A549 (cell line): ENCODE results near the gene ASNS. TPM values are rescaled to one million over a fixed set of nuclear protein-coding genes. Genes with fewer than 3 reads are reported as not detected.

ENCODE experiments used
- ATAC-seq, 2 experiments: fragments of 200-7000 bp in 1 of 2; fragments of >200 bp in 1 of 2; cut with Nextera tagmentation in 1 of 2; cut with Tn5 transposase in 1 of 2; 3 replicates each; pipeline versions ENCODE4 v1.8.0 to v1.9.1; 2018 to 2020; ENCODE audit warnings: mild to moderate bottlenecking in 1 of 2, moderate library complexity in 1 of 2
- CTCF ChIA-PET: fragments of 300-600 bp; sonication (Branson Sonifier 250); formaldehyde crosslinking; extraction: SDS; loops from one replicate; lab custom pipeline; 2021; ENCODE audit warnings: antibody characterized with exemption, inconsistent platforms; lab: Yijun Ruan, JAX
- POLR2A ChIA-PET: fragments of 350-600 bp; formaldehyde crosslinking; extraction: SDS; loops from one replicate; lab custom pipeline; 2021; ENCODE audit warnings: antibody characterized with exemption, inconsistent platforms; lab: Yijun Ruan, JAX
- DNase-seq, 2 experiments: peaks; one replicate each; pipeline versions ENCODE4 v3.0.0 to v3.0.0-alpha.2; 2011 to 2016; ENCODE audit warnings: low read depth in 1 of 2, low spot score in 1 of 2
- FAIRE-seq: peaks from 2 replicates; lab custom pipeline; 2011; peaks lifted over from hg19 to GRCh38; lab: Jason Lieb, UNC
- H3K27ac ChIP-seq, 2 experiments: fragments of >200 bp; sonication (Bioruptor Twin); formaldehyde crosslinking; 3 replicates each; pipeline ENCODE4 v1.5.1; 2016 to 2017
- H3K4me1 ChIP-seq: fragments of >200 bp; sonication (Bioruptor Twin); formaldehyde crosslinking; 3 replicates; pipeline ENCODE4 v1.6.1; 2016
- H3K4me2 ChIP-seq: fragments of >200 bp; sonication (Bioruptor Twin); formaldehyde crosslinking; 3 replicates; pipeline ENCODE4 v1.6.1; 2016
- H3K4me3 ChIP-seq: fragments of >200 bp; sonication (Bioruptor Twin); formaldehyde crosslinking; 3 replicates; pipeline ENCODE4 v1.5.1; 2016
- H3K9me3 ChIP-seq: fragments of >200 bp; sonication (Bioruptor Twin); formaldehyde crosslinking; 3 replicates; pipeline ENCODE4 v1.6.1; 2016
- BCL3 ChIP-seq: fragments of >200 bp; sonication (Bioruptor Twin); formaldehyde crosslinking; IDR thresholded peaks from 3 replicates; pipeline ENCODE4 v1.6.1; 2016
- CBX8 ChIP-seq: fragments of 200-600 bp; sonication (generic); IDR thresholded peaks from 2 replicates; pipeline ENCODE4 v1.6.1; 2016
- CHD2 ChIP-seq: fragments of 150-350 bp; IDR thresholded peaks from 2 replicates; pipeline ENCODE4 v1.6.1; 2014; ENCODE audit warnings: low read length; ENCODE audit not compliant: partially characterized antibody
- CHD4 ChIP-seq: fragments of 200-600 bp; sonication (generic); IDR thresholded peaks from 2 replicates; pipeline ENCODE4 v1.6.1; 2016; ENCODE audit warnings: antibody characterized with exemption, mild to moderate bottlenecking, borderline replicate concordance
- E2F6 ChIP-seq: IDR thresholded peaks from 2 replicates; pipeline ENCODE4 v1.6.1; 2012; ENCODE audit warnings: low read depth, borderline replicate concordance
- ELK1 ChIP-seq: fragments of 150-350 bp; IDR thresholded peaks from 2 replicates; pipeline ENCODE4 v1.6.1; 2014; ENCODE audit warnings: low read depth, mild to moderate bottlenecking, low read length
- FOSL2 ChIP-seq, 2 experiments: fragments of 450-650 bp in 1 of 2; fragments of >200 bp in 1 of 2; sonication (Bioruptor Twin) in 1 of 2; formaldehyde crosslinking; IDR thresholded peaks; 2 replicates each; pipeline versions ENCODE4 v1.5.0 to v1.6.1; 2016 to 2020; ENCODE audit warnings: mild to moderate bottlenecking in 1 of 2, moderate library complexity in 1 of 2
- HMGXB4 ChIP-seq: fragments of 250-450 bp; sonication (Bioruptor Pico); IDR thresholded peaks from 2 replicates; pipeline ENCODE4 v1.5.0; 2021; ENCODE audit warnings: mild to moderate bottlenecking, moderate library complexity, borderline replicate concordance
- HOXB13 ChIP-seq: fragments of 250-450 bp; sonication (Bioruptor Pico); IDR thresholded peaks from 2 replicates; pipeline ENCODE4 v1.5.0; 2020; ENCODE audit warnings: low read depth, mild to moderate bottlenecking, moderate library complexity
- HOXB5 ChIP-seq: fragments of 250-450 bp; sonication (Bioruptor Pico); IDR thresholded peaks from 2 replicates; pipeline ENCODE4 v1.5.0; 2020; ENCODE audit warnings: mild to moderate bottlenecking, moderate library complexity
- JUN ChIP-seq, 2 experiments: fragments of >200 bp; sonication (Bioruptor Twin); formaldehyde crosslinking; IDR thresholded peaks; 2 replicates in 1 of 2; 3 replicates in 1 of 2; pipeline ENCODE4 v1.6.1; 2016 to 2017
- KDM1A ChIP-seq: fragments of 200-600 bp; sonication (generic); IDR thresholded peaks from 2 replicates; pipeline ENCODE4 v1.6.1; 2016; ENCODE audit warnings: low read depth, mild to moderate bottlenecking
- KDM5A ChIP-seq: fragments of 200-600 bp; sonication (generic); IDR thresholded peaks from 2 replicates; pipeline ENCODE4 v1.6.1; 2016; ENCODE audit warnings: antibody characterized with exemption, mild to moderate bottlenecking
- MAX ChIP-seq: IDR thresholded peaks from 2 replicates; pipeline ENCODE4 v1.6.1; 2012
- MYC ChIP-seq: IDR thresholded peaks from 2 replicates; pipeline ENCODE4 v1.6.1; 2012; ENCODE audit warnings: mild to moderate bottlenecking, inconsistent platforms, low read length, improper control_type of control experiment, borderline replicate concordance
- PHF8 ChIP-seq: fragments of 200-600 bp; sonication (generic); IDR thresholded peaks from 2 replicates; pipeline ENCODE4 v1.6.1; 2016; ENCODE audit warnings: low read depth, mild to moderate bottlenecking, antibody characterized with exemption, moderate library complexity, borderline replicate concordance
- POLR2A ChIP-seq: IDR thresholded peaks from 2 replicates; pipeline ENCODE4 v1.6.1; 2012; ENCODE audit warnings: mild to moderate bottlenecking, low read length
- POLR2AphosphoS2 ChIP-seq: conservative IDR thresholded peaks from 2 replicates; pipeline ENCODE4 v1.6.1; 2012; ENCODE audit warnings: low read length, improper control_type of control experiment, inconsistent platforms
- RARB ChIP-seq: fragments of 250-450 bp; sonication (Bioruptor Pico); IDR thresholded peaks from 2 replicates; pipeline ENCODE4 v1.8.0; 2021; ENCODE audit warnings: mild to moderate bottlenecking, moderate library complexity
- RCOR1 ChIP-seq: fragments of 150-350 bp; IDR thresholded peaks from 2 replicates; pipeline ENCODE4 v1.6.1; 2014; ENCODE audit warnings: antibody characterized with exemption, low read length, low read depth
- REST ChIP-seq: fragments of 200-600 bp; sonication (generic); IDR thresholded peaks from 2 replicates; pipeline ENCODE4 v1.6.1; 2016; ENCODE audit warnings: antibody characterized with exemption, mild to moderate bottlenecking, moderate library complexity
- RFX5 ChIP-seq: fragments of 450-650 bp; IDR thresholded peaks from 2 replicates; pipeline ENCODE4 v1.7.1; 2014; ENCODE audit warnings: antibody characterized with exemption, mild to moderate bottlenecking, moderate library complexity
- RNF2 ChIP-seq: fragments of 200-600 bp; sonication (generic); IDR thresholded peaks from 2 replicates; pipeline ENCODE4 v1.6.1; 2016; ENCODE audit warnings: low read depth, mild to moderate bottlenecking, antibody characterized with exemption, moderate library complexity, borderline replicate concordance
- SMC3 ChIP-seq: fragments of >200 bp; sonication (Bioruptor Twin); formaldehyde crosslinking; IDR thresholded peaks from 3 replicates; pipeline ENCODE4 v1.6.1; 2018; ENCODE audit warnings: inconsistent platforms
- SREBF2 ChIP-seq: fragments of 450-650 bp; IDR thresholded peaks from 2 replicates; pipeline ENCODE4 v1.6.1; 2014; ENCODE audit warnings: mild to moderate bottlenecking, moderate library complexity
- TFCP2L1 ChIP-seq: fragments of 250-450 bp; sonication (Bioruptor Pico); IDR thresholded peaks from 2 replicates; pipeline ENCODE4 v1.5.0; 2021; ENCODE audit warnings: mild to moderate bottlenecking
- USF2 ChIP-seq: fragments of 450-650 bp; IDR thresholded peaks from 2 replicates; pipeline ENCODE4 v1.6.1; 2014; ENCODE audit warnings: antibody characterized with exemption
- ZC3H11A ChIP-seq: fragments of 450-650 bp; IDR thresholded peaks from 2 replicates; pipeline ENCODE4 v1.6.1; 2014; ENCODE audit warnings: antibody characterized with exemption, mild to moderate bottlenecking
- ZSCAN20 ChIP-seq: fragments of 250-450 bp; sonication (Bioruptor Pico); IDR thresholded peaks from 2 replicates; pipeline ENCODE4 v1.8.0; 2022; ENCODE audit warnings: mild to moderate bottlenecking, moderate library complexity
- WGBS: methylation state at CpG from one replicate; pipeline ENCODE4 v1.1.6; 2017; ENCODE audit errors: missing lambda C conversion rate; 5-methylcytosine and 5-hydroxymethylcytosine counted together
- polyA plus RNA-seq, 4 experiments: library from polyadenylated mRNA; depleted of rRNA in 3 of 4; stranded (reverse); fragments of >200 nt; fragmentation: RNase III in 1 of 4; extraction: RNeasy Plus Mini Kit Qiagen cat#74134 plus additional on column Dnase treatment in 1 of 4; gene quantifications; 2 replicates in 3 of 4; 3 replicates in 1 of 4; pipeline ENCODE4 v1.2.3, GENCODE V29; 2011 to 2017

Gene ASNS
- polyA plus RNA-seq, 2 of the 4 experiments (the other 2 are of a cell fraction), result 55.9 to 98.7 TPM

- H3K4me2 ChIP-seq, result no peak overlapping the region
- ATAC-seq, result no peak
- no peaks in the 10 kb centered on the region for H3K9me3 ChIP-seq
- H3K4me1 ChIP-seq, result peaks cover 18% of the 10 kb centered on the region; the same call in 2 of the 3 replicates
- ChIA-PET POLR2A (no interaction called here), CTCF (no interaction called here)
- DNase-seq, result no peak
- TF ChIP-seq KDM5A (no peak), CHD2 (no peak), CHD4 (no peak), POLR2AphosphoS2 (no peak), RARB (CRISPR knock-in tag) (no peak), ZC3H11A (no peak), BCL3 (no peak), SMC3 (no peak), RNF2 (no peak), CBX8 (no peak), PHF8 (no peak), RFX5 (no peak), E2F6 (no peak), RCOR1 (no peak), MAX (no peak), HOXB13 (CRISPR knock-in tag) (no peak), SREBF2 (no peak), FOSL2 (IDR thresholded peaks at IDR 0.05) (no peak), FOSL2 (CRISPR knock-in tag; IDR thresholded peaks at IDR 0.05) (no peak), ZSCAN20 (CRISPR knock-in tag) (no peak), MYC (no peak)
- FAIRE-seq, result no peak
- H3K27ac ChIP-seq, result no peak overlapping the region
- no peak overlapping the region for H3K4me3 ChIP-seq
Observed at GRCh38 chr7:97868314-97868713, 3.9 kb downstream of the ASNS start.

GRCh38 chr7:97865104-97865503, 7.1 kb downstream of the ASNS start:
- POLR2A ChIA-PET, result no interaction called here
- no peak overlapping the region for H3K4me2 ChIP-seq
- WGBS, result 86% methylated on average over 3 of the region's 3 CpGs
- CTCF ChIA-PET, result no interaction called here
- H3K27ac ChIP-seq, result no peak overlapping the region
- ATAC-seq (no peak), FAIRE-seq (no peak), DNase-seq (no peak)
- no peak overlapping the region for H3K4me3 ChIP-seq
- H3K9me3 ChIP-seq, result no peaks in the 10 kb centered on the region
- peaks cover 4% of the 10 kb centered on the region; the same call in 2 of the 3 replicates for H3K4me1 ChIP-seq
- TF ChIP-seq POLR2A (no peak), KDM1A (no peak), USF2 (no peak), HMGXB4 (no peak), FOSL2 (IDR thresholded peaks at IDR 0.05) (no peak), FOSL2 (CRISPR knock-in tag; IDR thresholded peaks at IDR 0.05) (no peak), SREBF2 (no peak), REST (no peak), POLR2AphosphoS2 (no peak), TFCP2L1 (CRISPR knock-in tag) (no peak), CHD2 (no peak), HOXB5 (no peak), ELK1 (no peak), RCOR1 (no peak), JUN (IDR thresholded peaks at IDR 0.05) (no peak), RFX5 (no peak)
